H1 (cell line): ENCODE data around the gene MRPL42. TPM values are rescaled to one million over a fixed set of nuclear protein-coding genes. Genes with fewer than 3 reads are reported as not detected.

Experiments used
- BACH1 ChIP-seq: IDR thresholded peaks from 2 replicates; pipeline ENCODE4 v1.6.1; 2012; ENCODE audit warnings: low read length, improper control_type of control experiment
- CHD7 ChIP-seq: fragments of 300-600 bp; sonication (generic); IDR thresholded peaks from 2 replicates; pipeline ENCODE4 v1.7.1; 2012; ENCODE audit warnings: low read length, moderate library complexity, mild to moderate bottlenecking, inconsistent platforms; ENCODE audit not compliant: insufficient replicate concordance
- POLR2AphosphoS5 ChIP-seq: IDR thresholded peaks from 2 replicates; pipeline ENCODE4 v1.6.1; 2011; ENCODE audit warnings: low read depth, low read length
- RAD21 ChIP-seq, 2 experiments: IDR thresholded peaks in 1 of 2; conservative IDR thresholded peaks in 1 of 2; 2 replicates each; pipeline ENCODE4 v1.6.1; 2011; ENCODE audit warnings: low read depth in 2 of 2, low read length in 2 of 2, improper control_type of control experiment in 1 of 2, inconsistent platforms in 1 of 2, mild to moderate bottlenecking in 1 of 2, moderate library complexity in 1 of 2
- RFX5 ChIP-seq: IDR thresholded peaks from 2 replicates; pipeline ENCODE4 v1.6.1; 2011; ENCODE audit warnings: low read depth, low read length, improper control_type of control experiment, borderline replicate concordance
- TCF12 ChIP-seq: IDR thresholded peaks from 2 replicates; pipeline ENCODE4 v1.6.1; 2011; ENCODE audit warnings: low read depth, mild to moderate bottlenecking, low read length
- polyA plus RNA-seq, 7 experiments: library from polyadenylated mRNA; depleted of rRNA in 3 of 7; stranded (reverse) in 5 of 7; unstranded in 2 of 7; fragments of >200 nt in 5 of 7; fragments of 200-250 nt in 2 of 7; gene quantifications; 1 replicate in 5 of 7; 2 replicates in 1 of 7; 4 replicates in 1 of 7; pipeline versions ENCODE4 v1.2.1 to v1.2.3, GENCODE V29; 2011 to 2013; ENCODE audit warnings: missing spikeins in 2 of 7, mixed read lengths in 2 of 7
- total RNA-seq: library from RNA; stranded (reverse); fragmentation: NEBNext Ultra II Directional; extraction: Animal tissue kit (Norgen Biotek cat#: 25700); gene quantifications from 2 replicates; pipeline ENCODE4 v1.2.1, GENCODE V29; 2021

The MRPL42 gene
- total and polyA plus RNA-seq, 2 of the 8 experiments (the other 6 are each of a cell fraction or from before 2014, with no cell fraction given): 110 to 176 TPM

GRCh38 chr12:93537769-93538168 lies 70.5 kb downstream of the MRPL42 start (continued):
- TF ChIP-seq CHD7 (no peak), RAD21 (IDR thresholded peaks at IDR 0.05 in 1 of 2, conservative IDR thresholded peaks at IDR 0.05 in 1 of 2; ENCODE audit: low read depth in 2 of 2, low read length in 2 of 2) (peak; percentile 29 to 43), RFX5 (no peak), POLR2AphosphoS5 (no peak), TCF12 (no peak), BACH1 (no peak)
